SHP77 treated with DMSO at 0.1 percent for 48 hours (cell line): ENCODE measurements around the gene C1orf159.
"Not testable (repeated sequence)": the region's sequence is repeated elsewhere in the genome, so short reads cannot be mapped to it uniquely, and the experiment has no call there.

ENCODE experiments used
- DNase-seq: peaks from one replicate; lab custom pipeline; 2025; lab: John Stamatoyannopoulos, UW

Gene C1orf159

GRCh38 chr1:1067284-1067859 is 48.5 kb downstream of the C1orf159 start:
- DNase-seq = no peak

- no peak for DNase-seq
Observed at GRCh38 chr1:1066403-1067283, 49.2 kb downstream of the C1orf159 start.

GRCh38 chr1:1065940-1066304 is 50.0 kb downstream of the C1orf159 start:
- DNase-seq = not testable (repeated sequence)

GRCh38 chr1:1065265-1065939 is 50.5 kb downstream of the C1orf159 start:
- no peak for DNase-seq

GRCh38 chr1:1063945-1064831 is 51.7 kb downstream of the C1orf159 start:
- DNase-seq = no peak

- no peak for DNase-seq
Observed at GRCh38 chr1:1063261-1063944, 52.5 kb downstream of the C1orf159 start.

- no peak for DNase-seq
Observed at GRCh38 chr1:1062348-1063163, 53.3 kb downstream of the C1orf159 start.

GRCh38 chr1:1061682-1062345 is 54.1 kb downstream of the C1orf159 start:
- no peak for DNase-seq

- no peak for DNase-seq
Observed at GRCh38 chr1:1060281-1061000, 55.4 kb downstream of the C1orf159 start.

GRCh38 chr1:1059494-1060280 is 56.2 kb downstream of the C1orf159 start:
- no peak for DNase-seq

GRCh38 chr1:1058921-1059493 is 56.9 kb downstream of the C1orf159 start:
- DNase-seq = no peak

- DNase-seq = no peak
Observed at GRCh38 chr1:1058088-1058905, 57.6 kb downstream of the C1orf159 start.

GRCh38 chr1:1057769-1058087 is 58.2 kb downstream of the C1orf159 start:
- not testable (repeated sequence) for DNase-seq

- no peak for DNase-seq
Observed at GRCh38 chr1:1055841-1056736, 59.8 kb downstream of the C1orf159 start.

- no peak for DNase-seq
Observed at GRCh38 chr1:1054971-1055370, 60.9 kb downstream of the C1orf159 start.

GRCh38 chr1:1054099-1054700 is 61.7 kb downstream of the C1orf159 start:
- no peak for DNase-seq
